HG03342 (cell line): Measurements from ENCODE around the gene CCDC183.
A peak's percentile ranks its signal among the peaks of the same experiment; 100 is the strongest.
"Not testable (repeated sequence)": the region's sequence is repeated elsewhere in the genome, so short reads cannot be mapped to it uniquely, and the experiment has no call there.

ENCODE experiments used
- ATAC-seq: cut with Tn5 transposase; IDR thresholded peaks from one replicate; pipeline ENCODE4 v1.9.1; 2021; ENCODE audit warnings: mild to moderate bottlenecking, moderate library complexity; ENCODE audit not compliant: unreplicated experiment

The CCDC183 gene

GRCh38 chr9:136784249-136784996, 11.7 kb upstream of the CCDC183 start:
- no peak for ATAC-seq

GRCh38 chr9:136784997-136785361, 11.2 kb upstream of the CCDC183 start:
- no peak for ATAC-seq

GRCh38 chr9:136785565-136786355, 10.4 kb upstream of the CCDC183 start:
- ATAC-seq: not testable (repeated sequence)

GRCh38 chr9:136786451-136786850, 9.7 kb upstream of the CCDC183 start:
- no peak for ATAC-seq

GRCh38 chr9:136786983-136787382, 9.2 kb upstream of the CCDC183 start:
- ATAC-seq: not testable (repeated sequence)

GRCh38 chr9:136787690-136788400, 8.3 kb upstream of the CCDC183 start:
- ATAC-seq: no peak

- ATAC-seq: not testable (repeated sequence)
Measured at GRCh38 chr9:136788644-136789522, 7.3 kb upstream of the CCDC183 start.

- no peak for ATAC-seq
Measured at GRCh38 chr9:136789523-136789937, 6.6 kb upstream of the CCDC183 start.

GRCh38 chr9:136790640-136791515, 5.3 kb upstream of the CCDC183 start, which contains the start of gene TMEM141:
Gene TMEM141, plus strand, starts transcription at chr9:136791344. Its CDS starts 27 bp downstream, at chr9:136791371.
- peak; percentile 83 for ATAC-seq

GRCh38 chr9:136791516-136792276, 4.4 kb upstream of the CCDC183 start:
- no peak for ATAC-seq

GRCh38 chr9:136792321-136793085, 3.6 kb upstream of the CCDC183 start:
- no peak for ATAC-seq

GRCh38 chr9:136793086-136793946, 2.8 kb upstream of the CCDC183 start:
- ATAC-seq: no peak

- ATAC-seq: no peak
Measured at GRCh38 chr9:136794281-136794999, 1.7 kb upstream of the CCDC183 start.

- no peak for ATAC-seq
Measured at GRCh38 chr9:136795000-136795348, 1.2 kb upstream of the CCDC183 start.

- ATAC-seq: not testable (repeated sequence)
Measured at GRCh38 chr9:136796775-136797347, 723 bp downstream of the CCDC183 start.

GRCh38 chr9:136798708-136799078, 2.6 kb downstream of the CCDC183 start:
- ATAC-seq: no peak
